Mammary epithelial cell (primary cell): Measurements from ENCODE around the gene LDAH.

Source experiments
- EZH2 ChIP-seq: IDR thresholded peaks from 2 replicates; pipeline ENCODE4 v1.6.1; 2012; ENCODE audit warnings: low read length, inconsistent platforms, borderline replicate concordance
- TF ChIP-seq, protein P1 (sequence below), 2 donors: IDR thresholded peaks in 1 of 2; conservative IDR thresholded peaks in 1 of 2; 2 replicates each; pipeline ENCODE4 v1.5.1; 2011 to 2012; ENCODE audit warnings: inconsistent platforms in 2 of 2, low read length in 2 of 2, mild to moderate bottlenecking in 2 of 2, control low read depth in 1 of 2, low read depth in 1 of 2; ENCODE audit not compliant: insufficient read depth in 1 of 2; ENCODE audit errors: extremely low read depth in 1 of 2

DNA sequence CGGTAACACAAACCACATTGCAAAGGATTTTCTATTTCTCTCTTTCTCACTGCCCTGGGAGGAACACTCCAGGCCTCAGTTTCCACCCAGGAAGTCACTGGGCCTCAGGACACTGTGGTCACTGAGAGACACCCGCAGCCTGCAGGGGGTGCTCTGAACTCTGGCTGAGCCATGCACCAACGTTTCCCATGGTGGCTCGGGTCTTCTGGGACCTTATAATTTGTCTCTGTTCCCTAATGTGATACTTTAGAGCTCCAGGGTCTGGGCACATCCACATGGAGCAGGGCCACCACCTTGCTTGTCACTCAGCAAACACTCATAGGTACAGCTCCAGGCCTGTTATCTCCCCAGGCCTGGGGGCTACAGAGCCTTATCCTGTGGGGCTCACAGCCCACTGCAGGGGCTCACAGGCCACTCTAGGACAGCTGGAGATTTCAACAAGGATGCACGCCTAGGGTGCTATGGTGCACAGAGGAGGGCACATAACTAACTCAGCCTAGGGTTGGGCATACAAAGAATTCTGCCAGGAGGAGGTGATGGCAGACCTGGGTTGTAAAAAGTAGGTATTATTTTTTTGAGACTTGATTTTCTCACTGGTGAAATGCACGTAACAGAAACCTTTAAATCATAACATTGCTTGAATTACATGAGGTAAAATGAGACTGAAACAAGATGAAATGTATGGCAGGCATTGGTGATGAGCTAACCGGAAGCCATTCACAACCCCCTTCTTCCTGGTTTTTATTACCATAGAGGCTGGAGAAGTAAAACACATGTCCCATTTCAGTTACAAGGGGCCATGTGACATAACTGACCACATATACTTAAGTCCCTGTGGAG is 169.0 kb downstream of the LDAH start:
- TF ChIP-seq, protein P1, sequence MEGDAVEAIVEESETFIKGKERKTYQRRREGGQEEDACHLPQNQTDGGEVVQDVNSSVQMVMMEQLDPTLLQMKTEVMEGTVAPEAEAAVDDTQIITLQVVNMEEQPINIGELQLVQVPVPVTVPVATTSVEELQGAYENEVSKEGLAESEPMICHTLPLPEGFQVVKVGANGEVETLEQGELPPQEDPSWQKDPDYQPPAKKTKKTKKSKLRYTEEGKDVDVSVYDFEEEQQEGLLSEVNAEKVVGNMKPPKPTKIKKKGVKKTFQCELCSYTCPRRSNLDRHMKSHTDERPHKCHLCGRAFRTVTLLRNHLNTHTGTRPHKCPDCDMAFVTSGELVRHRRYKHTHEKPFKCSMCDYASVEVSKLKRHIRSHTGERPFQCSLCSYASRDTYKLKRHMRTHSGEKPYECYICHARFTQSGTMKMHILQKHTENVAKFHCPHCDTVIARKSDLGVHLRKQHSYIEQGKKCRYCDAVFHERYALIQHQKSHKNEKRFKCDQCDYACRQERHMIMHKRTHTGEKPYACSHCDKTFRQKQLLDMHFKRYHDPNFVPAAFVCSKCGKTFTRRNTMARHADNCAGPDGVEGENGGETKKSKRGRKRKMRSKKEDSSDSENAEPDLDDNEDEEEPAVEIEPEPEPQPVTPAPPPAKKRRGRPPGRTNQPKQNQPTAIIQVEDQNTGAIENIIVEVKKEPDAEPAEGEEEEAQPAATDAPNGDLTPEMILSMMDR (conservative IDR thresholded peaks at IDR 0.05 in 1 of 2, IDR thresholded peaks at IDR 0.05 in 1 of 2; ENCODE audit: extremely low read depth in 1 of 2, insufficient read depth in 1 of 2, low read depth in 1 of 2, low read length in 2 of 2) = no peak
- no peak for TF ChIP-seq EZH2
